Central memory CD8-positive, alpha-beta T cell (primary cell): Measurements from ENCODE around the gene OR4K5.

Experiments
- ATAC-seq: fragments of 150-1000 bp; cut with Tn5 transposase; replicated peaks from 2 replicates; pipeline ENCODE4 v1.10.0; 2022; ENCODE audit warnings: mild to moderate bottlenecking, moderate FRiP score, moderate number of reproducible peaks; ENCODE audit not compliant: poor library complexity, severe bottlenecking; ENCODE audit errors: extremely low read depth
- DNase-seq, 2 donors: peaks; one replicate each; pipeline ENCODE4 v3.0.0; 2021; ENCODE audit warnings: low spot score in 2 of 2
- H3K27ac Mint-ChIP-seq: one replicate; pipeline ENCODE4 v1.8.0; 2022; ENCODE audit warnings: low read depth, mild to moderate bottlenecking, moderate library complexity, mixed read lengths
- H3K27me3 Mint-ChIP-seq: one replicate; pipeline ENCODE4 v1.8.0; 2022; ENCODE audit warnings: mixed read lengths
- H3K36me3 Mint-ChIP-seq: one replicate; pipeline ENCODE4 v1.8.0; 2022; ENCODE audit warnings: mild to moderate bottlenecking, moderate library complexity, mixed read lengths; ENCODE audit not compliant: insufficient read depth
- H3K4me1 Mint-ChIP-seq: one replicate; pipeline ENCODE4 v1.8.0; 2022; ENCODE audit warnings: mixed read lengths
- H3K4me3 Mint-ChIP-seq: one replicate; pipeline ENCODE4 v1.8.0; 2022; ENCODE audit warnings: mild to moderate bottlenecking, moderate library complexity, mixed read lengths
- H3K9me3 Mint-ChIP-seq: one replicate; pipeline ENCODE4 v1.8.0; 2022; ENCODE audit warnings: mixed read lengths

Gene OR4K5, protein sequence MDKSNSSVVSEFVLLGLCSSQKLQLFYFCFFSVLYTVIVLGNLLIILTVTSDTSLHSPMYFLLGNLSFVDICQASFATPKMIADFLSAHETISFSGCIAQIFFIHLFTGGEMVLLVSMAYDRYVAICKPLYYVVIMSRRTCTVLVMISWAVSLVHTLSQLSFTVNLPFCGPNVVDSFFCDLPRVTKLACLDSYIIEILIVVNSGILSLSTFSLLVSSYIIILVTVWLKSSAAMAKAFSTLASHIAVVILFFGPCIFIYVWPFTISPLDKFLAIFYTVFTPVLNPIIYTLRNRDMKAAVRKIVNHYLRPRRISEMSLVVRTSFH

DNA sequence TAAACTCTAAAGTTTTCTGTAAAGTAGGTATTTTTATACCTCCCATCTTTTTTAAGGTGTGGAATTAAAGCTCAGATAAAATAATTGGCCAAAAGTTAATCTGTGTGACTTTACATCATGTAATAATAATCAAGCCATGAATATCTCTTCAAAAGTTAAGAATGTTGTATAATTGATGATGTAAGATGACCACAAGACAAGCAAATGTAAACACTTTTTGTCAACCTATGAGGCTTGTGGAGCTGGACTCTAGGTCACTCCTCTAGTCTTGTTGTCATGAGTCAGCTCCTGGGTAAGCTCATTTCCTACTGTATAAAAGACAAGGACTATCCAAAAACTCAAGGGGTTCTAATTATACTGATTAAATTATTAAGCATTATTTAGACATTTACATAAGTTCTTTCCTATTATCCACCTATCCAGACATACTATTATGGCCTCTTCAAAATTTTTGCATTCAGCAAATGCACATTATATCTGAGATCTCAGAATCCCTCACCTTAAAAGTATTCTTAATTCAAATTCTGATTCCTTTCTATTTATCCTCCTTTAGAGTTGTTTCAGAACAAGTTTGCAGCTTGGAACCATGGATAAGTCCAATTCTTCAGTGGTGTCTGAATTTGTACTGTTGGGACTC, at the start of gene OR4K5:
Gene OR4K5 (plus strand): TSS at position 587 of the 637 bp plus-strand sequence. CDS start 0 bp downstream, at position 587.
- Mint-ChIP-seq H3K9me3 (no peaks in the 10 kb centered on the region), H3K27ac (no peak within 1 kb of the TSS), H3K27me3 (no peaks in the 10 kb centered on the region), H3K4me3 (no peak within 1 kb of the TSS), H3K4me1 (no peaks in the 10 kb centered on the region), H3K36me3 (no peaks in the 10 kb centered on the region)
- ATAC-seq (no peak), DNase-seq (no peak)

DNA sequence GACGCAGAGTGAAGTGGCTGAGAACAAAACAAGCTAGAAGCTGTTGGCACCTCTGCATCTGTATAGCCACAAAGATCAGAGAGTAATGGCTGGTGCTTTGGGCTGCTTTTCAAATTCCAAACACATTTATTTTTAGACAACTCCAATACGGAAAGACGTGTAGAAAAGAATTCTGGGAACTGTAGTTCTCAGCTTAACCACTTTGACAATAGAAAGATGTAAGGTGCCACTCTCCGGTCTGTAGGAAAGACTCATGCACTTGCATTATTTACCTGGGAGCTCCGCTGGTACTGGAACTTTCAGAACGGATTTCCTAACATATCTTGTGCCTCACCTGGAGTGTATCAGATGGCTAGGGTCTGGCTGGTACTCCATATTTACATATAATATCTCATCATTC, 47.2 kb upstream of the OR4K5 start:
- H3K36me3 Mint-ChIP-seq = peaks cover 1% of the 10 kb centered on the region
- no peaks in the 10 kb centered on the region for H3K27me3 Mint-ChIP-seq
- no peak for ATAC-seq
- no peak overlapping the region for H3K27ac Mint-ChIP-seq
- H3K4me3 Mint-ChIP-seq = no peak overlapping the region
- DNase-seq = no peak
- H3K4me1 Mint-ChIP-seq = no peaks in the 10 kb centered on the region
- H3K9me3 Mint-ChIP-seq = no peaks in the 10 kb centered on the region

DNA sequence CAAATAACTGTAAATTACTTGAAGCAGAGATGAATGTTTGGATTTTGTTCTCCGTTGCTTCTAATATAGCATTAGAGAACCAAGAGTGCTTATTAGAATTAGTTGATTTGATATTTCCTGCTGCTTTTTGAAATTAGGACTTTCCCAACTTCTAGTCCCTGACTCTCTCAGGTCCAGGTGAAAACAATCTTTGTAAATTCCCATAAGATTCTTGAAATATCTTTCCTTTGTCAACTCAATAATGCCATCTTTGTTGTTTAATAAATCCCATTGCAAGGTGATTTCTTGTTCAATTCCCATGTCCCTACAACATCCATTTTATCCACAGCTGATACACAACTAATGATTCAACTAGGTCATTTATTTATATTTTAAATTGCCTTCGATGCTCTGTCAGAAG, 45.6 kb upstream of the OR4K5 start, which contains the start of gene OR4K2:
Gene OR4K2 (plus strand): TSS at position 301 of the 400 bp plus-strand sequence. CDS start 1,126 bp downstream, outside the sequence.
- no peaks in the 10 kb centered on the region for H3K9me3 Mint-ChIP-seq
- H3K36me3 Mint-ChIP-seq = peaks cover 1% of the 10 kb centered on the region
- no peak within 1 kb of the TSS for H3K4me3 Mint-ChIP-seq
- no peaks in the 10 kb centered on the region for H3K27me3 Mint-ChIP-seq
- DNase-seq (no peak), ATAC-seq (no peak)
- no peaks in the 10 kb centered on the region for H3K4me1 Mint-ChIP-seq
- no peak within 1 kb of the TSS for H3K27ac Mint-ChIP-seq

DNA sequence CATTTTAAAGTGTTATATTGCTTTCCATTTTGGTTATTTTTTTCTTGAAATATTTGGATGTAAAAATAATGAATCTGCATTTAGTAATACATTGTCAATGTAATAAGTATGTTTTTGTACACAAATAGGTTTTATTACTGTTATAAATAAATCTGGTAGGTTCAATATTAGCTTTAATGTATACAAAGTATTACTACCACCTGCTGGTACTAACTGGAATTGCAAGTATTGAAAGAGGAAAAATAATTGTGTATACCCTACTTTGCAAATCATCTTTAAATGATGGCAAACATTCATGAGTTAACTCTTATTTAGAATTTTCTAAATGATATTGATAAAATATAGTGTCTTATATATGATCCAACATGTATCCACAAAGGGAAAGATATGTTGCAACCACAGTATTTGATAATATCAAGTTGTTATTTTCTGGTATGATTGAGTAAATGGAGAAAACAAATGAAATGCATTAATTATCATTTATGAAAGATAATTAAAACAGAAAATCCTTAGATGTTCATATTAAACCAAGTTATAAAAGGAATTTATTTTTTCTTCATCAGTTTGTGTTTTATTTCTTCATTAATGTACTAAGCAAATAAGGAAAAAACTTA, 42.3 kb upstream of the OR4K5 start:
- no peak overlapping the region for H3K4me3 Mint-ChIP-seq
- ATAC-seq = no peak
- H3K9me3 Mint-ChIP-seq = no peaks in the 10 kb centered on the region
- H3K27ac Mint-ChIP-seq = no peak overlapping the region
- DNase-seq = no peak
- peaks cover 1% of the 10 kb centered on the region for H3K36me3 Mint-ChIP-seq
- no peaks in the 10 kb centered on the region for H3K27me3 Mint-ChIP-seq
- H3K4me1 Mint-ChIP-seq = no peaks in the 10 kb centered on the region

DNA sequence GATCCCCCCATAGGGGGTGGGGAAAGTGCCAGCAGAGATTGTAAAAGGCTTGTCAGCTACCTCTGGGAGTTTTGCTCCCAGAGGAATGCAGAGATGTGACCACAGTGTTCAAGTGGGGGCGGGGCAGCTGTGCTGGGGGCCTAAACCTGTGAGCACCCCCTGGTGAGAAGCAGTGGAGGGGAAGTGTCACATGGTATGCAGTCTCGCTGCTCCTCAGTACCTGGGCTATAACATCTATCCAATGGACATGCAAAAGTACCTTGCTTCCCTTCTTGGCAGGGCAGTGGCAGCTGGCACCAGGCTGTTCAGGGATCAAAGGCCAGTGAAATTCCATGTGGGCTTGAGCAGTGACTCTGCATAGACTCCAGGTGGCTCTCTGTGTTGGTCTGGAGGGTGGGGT, 25.1 kb upstream of the OR4K5 start:
- Mint-ChIP-seq H3K27me3 (no peaks in the 10 kb centered on the region), H3K4me3 (no peak overlapping the region), H3K4me1 (no peaks in the 10 kb centered on the region), H3K27ac (no peak overlapping the region), H3K36me3 (no peaks in the 10 kb centered on the region), H3K9me3 (peaks cover 41% of the 10 kb centered on the region)
- no peak for DNase-seq
- ATAC-seq = no peak

DNA sequence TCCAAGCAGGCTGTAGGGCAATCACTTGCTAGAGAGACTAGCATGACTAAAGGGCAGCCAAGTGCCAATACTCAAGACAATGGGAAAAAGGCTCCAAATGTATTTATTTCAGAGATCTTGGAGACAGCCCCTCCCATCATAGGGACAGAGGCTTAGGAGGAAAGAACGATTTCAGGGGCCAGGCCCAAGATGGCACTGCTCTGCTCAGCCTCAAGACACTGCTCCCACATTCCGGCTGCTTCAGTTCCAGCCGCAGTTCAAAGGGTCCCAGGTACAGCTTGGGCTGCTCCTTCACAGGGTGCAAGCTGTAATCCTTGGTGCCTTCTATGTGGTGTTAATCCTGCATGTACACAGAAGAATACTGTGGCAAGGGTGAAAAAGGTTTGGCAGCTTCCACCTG, 19.4 kb upstream of the OR4K5 start:
- Mint-ChIP-seq H3K4me1 (no peaks in the 10 kb centered on the region), H3K9me3 (peaks cover 35% of the 10 kb centered on the region), H3K36me3 (no peaks in the 10 kb centered on the region), H3K27me3 (no peaks in the 10 kb centered on the region), H3K4me3 (no peak overlapping the region), H3K27ac (no peak overlapping the region)
- no peak for DNase-seq
- ATAC-seq = no peak

DNA sequence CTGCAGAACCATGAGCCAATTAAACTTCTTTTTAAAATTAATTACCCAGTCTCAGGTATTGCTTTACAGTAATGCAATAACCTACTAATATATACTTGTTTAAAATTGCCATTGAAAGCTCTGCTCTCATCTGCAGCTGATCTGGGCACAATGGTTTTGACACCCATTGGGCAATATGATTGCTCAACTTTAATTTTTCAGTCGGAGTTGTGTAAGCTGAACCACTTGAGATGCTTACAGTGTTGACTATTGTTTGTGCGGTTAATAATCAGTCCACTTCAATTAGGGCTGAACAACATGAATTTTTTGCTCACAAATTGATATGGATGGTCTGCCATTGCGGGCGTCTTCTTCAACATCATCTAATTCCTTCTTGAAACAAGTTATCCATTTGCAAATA, 18.0 kb upstream of the OR4K5 start:
- DNase-seq (no peak), ATAC-seq (no peak)
- Mint-ChIP-seq H3K4me3 (no peak overlapping the region), H3K36me3 (no peaks in the 10 kb centered on the region), H3K27ac (no peak overlapping the region), H3K9me3 (peaks cover 28% of the 10 kb centered on the region), H3K4me1 (no peaks in the 10 kb centered on the region), H3K27me3 (no peaks in the 10 kb centered on the region)

DNA sequence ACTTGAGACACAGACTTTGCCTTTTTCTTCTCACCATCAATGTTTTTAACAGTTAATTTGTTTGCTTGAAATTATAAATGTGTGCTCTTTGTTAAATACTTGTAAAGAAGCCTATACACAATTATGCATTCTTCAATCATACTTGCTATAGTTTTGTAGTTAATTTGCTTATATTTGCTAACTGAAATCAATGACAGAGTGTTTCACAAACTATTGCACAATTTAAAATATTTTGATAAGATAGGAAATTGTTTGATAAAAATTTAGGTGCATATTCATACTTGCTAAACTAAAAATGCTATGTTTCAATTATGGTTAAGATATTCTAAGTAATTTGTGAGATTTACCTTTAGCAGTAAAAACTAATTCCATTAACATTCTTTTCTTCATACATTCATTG, 13.7 kb upstream of the OR4K5 start:
- ATAC-seq (no peak), DNase-seq (no peak)
- Mint-ChIP-seq H3K27ac (no peak overlapping the region), H3K36me3 (no peaks in the 10 kb centered on the region), H3K4me1 (no peaks in the 10 kb centered on the region), H3K4me3 (no peak overlapping the region), H3K9me3 (peaks cover 23% of the 10 kb centered on the region), H3K27me3 (peaks cover 6% of the 10 kb centered on the region)

DNA sequence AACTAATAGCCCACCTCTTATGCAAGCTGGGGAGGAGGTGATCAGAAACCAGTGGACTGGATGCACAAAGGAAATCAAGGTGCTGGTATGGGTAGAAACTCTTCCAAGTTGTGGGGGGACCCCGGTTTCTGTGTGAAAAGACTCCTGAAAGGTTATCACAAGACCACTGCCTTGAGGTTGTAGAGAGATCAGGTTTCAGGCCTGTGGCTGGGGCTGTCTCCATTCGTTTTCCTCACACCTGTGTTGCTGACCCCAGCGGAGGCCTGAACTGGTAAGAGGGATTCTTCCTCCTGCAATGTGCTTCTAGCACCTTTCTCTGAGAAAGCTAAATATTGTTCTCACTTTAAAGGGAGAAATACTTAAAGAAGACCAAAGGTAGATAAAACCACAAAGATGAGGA, 9.3 kb upstream of the OR4K5 start:
- Mint-ChIP-seq H3K4me3 (no peak overlapping the region), H3K27ac (no peak overlapping the region), H3K36me3 (no peaks in the 10 kb centered on the region), H3K9me3 (peaks cover 16% of the 10 kb centered on the region), H3K4me1 (no peaks in the 10 kb centered on the region), H3K27me3 (peaks cover 6% of the 10 kb centered on the region)
- DNase-seq (no peak), ATAC-seq (no peak)

DNA sequence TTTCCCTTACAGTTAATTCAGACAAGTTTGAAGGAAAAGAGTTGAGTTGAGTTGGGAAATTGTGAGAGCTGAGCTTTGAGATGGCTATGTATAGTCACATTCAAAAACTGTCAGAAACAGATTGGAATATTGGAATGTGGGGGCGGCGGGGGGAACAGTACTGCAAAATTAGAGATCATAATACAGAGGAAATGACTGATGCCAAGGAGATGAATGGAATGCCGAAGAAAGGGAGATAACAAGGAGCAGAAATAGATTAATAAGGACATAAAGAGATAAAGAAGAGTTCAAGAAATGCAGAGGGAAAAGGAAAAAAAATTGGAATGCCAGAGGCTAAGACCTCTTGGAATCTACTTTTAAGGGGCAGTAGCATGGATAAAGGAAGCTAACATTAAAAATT, 3.2 kb upstream of the OR4K5 start:
- Mint-ChIP-seq H3K9me3 (no peaks in the 10 kb centered on the region), H3K4me1 (no peaks in the 10 kb centered on the region)

DNA sequence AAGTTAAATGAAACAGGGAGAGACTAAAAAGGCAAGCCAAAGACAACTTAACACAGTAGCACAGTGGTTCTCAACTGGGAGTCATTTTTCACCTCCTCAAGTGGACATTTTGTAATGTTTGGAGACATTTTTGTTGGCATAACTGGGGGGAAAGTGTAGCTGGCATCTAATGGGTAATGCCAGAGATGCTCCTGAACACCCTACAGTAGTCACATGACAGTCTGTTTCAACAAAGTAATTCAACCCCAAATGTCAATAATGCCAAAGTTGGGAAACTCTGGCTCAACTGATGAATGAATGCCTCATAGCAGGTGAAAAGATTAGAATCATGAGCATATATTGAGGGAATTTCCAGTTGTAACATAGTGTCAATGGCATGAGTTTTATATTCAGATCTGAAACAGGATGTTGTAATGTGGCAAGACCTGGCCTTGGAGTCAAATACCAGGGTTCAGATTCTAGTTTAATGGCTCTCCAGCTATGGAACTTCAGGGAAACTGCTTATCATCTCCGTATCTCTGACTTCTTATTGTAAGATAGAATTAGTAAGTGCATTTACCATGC, 2.4 kb upstream of the OR4K5 start:
- Mint-ChIP-seq H3K36me3 (no peaks in the 10 kb centered on the region), H3K4me3 (no peak overlapping the region), H3K27me3 (no peaks in the 10 kb centered on the region), H3K4me1 (no peaks in the 10 kb centered on the region), H3K9me3 (no peaks in the 10 kb centered on the region), H3K27ac (no peak overlapping the region)
- DNase-seq = no peak
- ATAC-seq = no peak

More for the DNA sequence above, 3.2 kb upstream of the OR4K5 start:
- DNase-seq (no peak), ATAC-seq (no peak)
- Mint-ChIP-seq H3K27me3 (no peaks in the 10 kb centered on the region), H3K4me3 (no peak overlapping the region), H3K27ac (no peak overlapping the region), H3K36me3 (no peaks in the 10 kb centered on the region)

DNA sequence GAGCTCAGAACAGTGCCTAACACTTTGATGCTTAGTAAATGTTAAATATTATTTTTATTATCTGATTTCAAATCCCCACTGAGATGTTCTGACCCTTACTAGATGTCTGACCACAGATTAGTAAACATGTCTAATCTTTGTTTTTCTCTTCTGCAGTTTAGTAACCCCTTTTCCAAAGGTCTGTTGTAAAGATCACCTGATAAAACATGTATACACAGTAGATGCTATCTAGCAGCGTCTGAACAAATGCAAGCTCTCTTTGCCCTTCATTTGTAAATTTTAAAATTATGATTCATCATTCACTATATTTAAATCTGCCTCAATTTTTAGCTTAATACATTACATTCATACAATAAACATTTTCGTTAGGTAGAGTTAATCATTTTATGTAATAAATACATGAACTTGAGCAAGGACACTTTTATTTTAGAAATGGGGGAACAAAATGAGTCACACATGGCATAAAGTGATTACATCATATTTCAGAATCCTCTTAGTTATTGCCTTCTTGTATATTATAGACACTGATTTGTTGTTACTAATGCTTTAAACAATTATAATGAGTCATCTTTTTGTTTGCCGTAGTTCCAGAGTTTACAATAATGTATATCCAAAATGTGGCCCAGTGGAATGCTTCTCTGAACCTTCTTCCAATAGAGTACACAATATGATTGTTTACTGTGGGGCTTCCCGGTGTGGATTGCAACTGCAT, 1.7 kb upstream of the OR4K5 start:
- Mint-ChIP-seq H3K36me3 (no peaks in the 10 kb centered on the region), H3K27me3 (no peaks in the 10 kb centered on the region), H3K27ac (no peak overlapping the region), H3K4me1 (no peaks in the 10 kb centered on the region), H3K4me3 (no peak overlapping the region), H3K9me3 (no peaks in the 10 kb centered on the region)
- ATAC-seq = no peak
- DNase-seq = no peak
